ENCODE data around the gene FTCDNL1.

The FTCDNL1 gene

DNA sequence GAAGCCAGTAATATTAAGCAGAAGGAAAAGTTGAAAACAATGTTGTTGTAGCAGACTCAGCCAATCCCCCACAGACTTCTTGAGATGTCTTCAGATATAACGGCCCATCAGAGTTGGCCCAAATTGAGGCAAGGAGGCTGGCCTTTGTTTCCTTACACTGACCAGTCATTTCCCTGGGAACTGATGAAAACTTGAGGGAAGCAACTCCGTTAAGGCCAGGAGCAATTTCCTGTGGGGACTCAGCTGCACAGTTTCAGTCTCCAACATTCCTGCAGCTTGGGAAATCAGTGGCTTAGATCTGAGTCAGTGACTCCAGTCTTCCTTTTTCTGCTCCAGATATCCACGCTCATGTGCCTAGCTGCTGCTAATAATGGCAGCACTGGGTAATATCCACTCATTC lies 75.7 kb downstream of the FTCDNL1 start:
- H3K4me3 ChIP-seq (ENCODE audit: low read depth, low read length) = no peak overlapping the region
- TF ChIP-seq, protein P1, sequence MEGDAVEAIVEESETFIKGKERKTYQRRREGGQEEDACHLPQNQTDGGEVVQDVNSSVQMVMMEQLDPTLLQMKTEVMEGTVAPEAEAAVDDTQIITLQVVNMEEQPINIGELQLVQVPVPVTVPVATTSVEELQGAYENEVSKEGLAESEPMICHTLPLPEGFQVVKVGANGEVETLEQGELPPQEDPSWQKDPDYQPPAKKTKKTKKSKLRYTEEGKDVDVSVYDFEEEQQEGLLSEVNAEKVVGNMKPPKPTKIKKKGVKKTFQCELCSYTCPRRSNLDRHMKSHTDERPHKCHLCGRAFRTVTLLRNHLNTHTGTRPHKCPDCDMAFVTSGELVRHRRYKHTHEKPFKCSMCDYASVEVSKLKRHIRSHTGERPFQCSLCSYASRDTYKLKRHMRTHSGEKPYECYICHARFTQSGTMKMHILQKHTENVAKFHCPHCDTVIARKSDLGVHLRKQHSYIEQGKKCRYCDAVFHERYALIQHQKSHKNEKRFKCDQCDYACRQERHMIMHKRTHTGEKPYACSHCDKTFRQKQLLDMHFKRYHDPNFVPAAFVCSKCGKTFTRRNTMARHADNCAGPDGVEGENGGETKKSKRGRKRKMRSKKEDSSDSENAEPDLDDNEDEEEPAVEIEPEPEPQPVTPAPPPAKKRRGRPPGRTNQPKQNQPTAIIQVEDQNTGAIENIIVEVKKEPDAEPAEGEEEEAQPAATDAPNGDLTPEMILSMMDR (IDR thresholded peaks at IDR 0.05; ENCODE audit: low read depth, low read length) = no peak

DNA sequence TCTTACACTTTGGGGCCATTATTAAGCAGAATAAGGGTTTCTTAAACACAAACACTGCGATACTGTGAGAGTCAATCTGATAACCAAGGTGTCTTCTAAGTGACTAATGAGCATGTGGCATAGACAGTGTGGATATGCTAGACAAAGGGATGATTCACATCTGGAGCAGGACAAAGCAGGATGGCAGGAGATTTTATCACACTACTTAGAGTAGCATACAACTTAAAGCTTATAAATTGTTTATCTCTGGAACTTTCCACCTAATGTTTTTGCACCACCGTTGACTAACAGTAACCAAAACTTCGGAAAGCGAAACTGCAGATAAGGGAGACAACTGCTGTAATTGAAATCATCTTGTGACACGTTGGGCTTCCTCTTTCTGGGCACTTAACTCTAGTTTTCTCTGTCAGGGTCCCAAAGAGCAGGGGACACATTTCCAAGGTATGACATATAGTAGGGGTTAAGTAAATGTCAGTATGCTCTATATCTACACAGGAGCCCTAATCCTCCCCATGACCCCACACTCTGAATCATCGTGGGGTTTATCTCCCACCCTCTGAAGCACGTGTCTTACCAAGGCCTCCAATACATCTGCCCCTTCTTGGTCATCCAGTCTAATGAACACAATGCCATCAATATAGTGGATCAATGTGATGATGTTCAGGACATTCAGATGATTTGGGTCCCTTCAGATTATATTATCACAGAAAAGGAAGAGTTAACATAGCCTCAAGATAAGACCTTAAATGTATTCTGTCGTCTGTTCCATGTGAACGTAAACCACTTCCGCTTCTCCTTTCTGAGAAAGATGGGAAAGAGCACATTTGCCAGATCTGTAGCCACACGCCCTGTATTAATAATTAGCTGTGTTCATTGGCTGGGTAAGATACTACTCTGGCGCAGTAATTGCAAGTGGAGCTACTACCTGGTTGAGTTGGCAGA lies 78.7 kb downstream of the FTCDNL1 start:
- TF ChIP-seq, protein P1 (IDR thresholded peaks at IDR 0.05; ENCODE audit: low read depth, low read length) = no peak

DNA sequence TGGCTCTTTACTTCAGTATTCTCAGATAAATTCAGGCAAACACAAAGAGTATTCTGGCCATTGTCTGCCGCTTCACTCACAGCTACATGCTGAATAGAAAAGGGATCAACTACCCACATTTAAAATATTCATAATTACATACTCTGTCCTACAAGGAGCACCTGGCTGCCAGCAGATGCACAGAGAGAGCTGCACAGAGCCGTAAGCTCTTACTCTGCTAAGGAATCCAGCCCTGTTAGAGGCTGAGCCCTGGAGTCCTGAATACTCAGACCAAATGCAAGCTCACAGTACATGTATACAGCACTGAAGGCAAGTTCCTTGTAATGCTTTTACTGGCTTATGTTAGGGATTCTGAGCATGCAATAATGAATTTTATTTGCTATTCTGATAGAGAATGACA lies 80.3 kb downstream of the FTCDNL1 start:
- no peak overlapping the region for H3K4me3 ChIP-seq (ENCODE audit: low read depth, low read length)
- TF ChIP-seq, protein P1 (IDR thresholded peaks at IDR 0.05; ENCODE audit: low read depth, low read length) = no peak

More for the DNA sequence above, 78.7 kb downstream of the FTCDNL1 start:
- no peak overlapping the region for H3K4me3 ChIP-seq (ENCODE audit: low read depth, low read length)

GRCh38 chr2:199765646-199766045 lies 85.3 kb downstream of the FTCDNL1 start:
- TF ChIP-seq, protein P1 (IDR thresholded peaks at IDR 0.05; ENCODE audit: low read depth, low read length) = no peak
- no peak overlapping the region for H3K4me3 ChIP-seq (ENCODE audit: low read depth, low read length)

GRCh38 chr2:199764273-199764800 lies 86.7 kb downstream of the FTCDNL1 start:
- TF ChIP-seq, protein P1 (IDR thresholded peaks at IDR 0.05; ENCODE audit: low read depth, low read length) = no peak
- no peak overlapping the region for H3K4me3 ChIP-seq (ENCODE audit: low read depth, low read length)

DNA sequence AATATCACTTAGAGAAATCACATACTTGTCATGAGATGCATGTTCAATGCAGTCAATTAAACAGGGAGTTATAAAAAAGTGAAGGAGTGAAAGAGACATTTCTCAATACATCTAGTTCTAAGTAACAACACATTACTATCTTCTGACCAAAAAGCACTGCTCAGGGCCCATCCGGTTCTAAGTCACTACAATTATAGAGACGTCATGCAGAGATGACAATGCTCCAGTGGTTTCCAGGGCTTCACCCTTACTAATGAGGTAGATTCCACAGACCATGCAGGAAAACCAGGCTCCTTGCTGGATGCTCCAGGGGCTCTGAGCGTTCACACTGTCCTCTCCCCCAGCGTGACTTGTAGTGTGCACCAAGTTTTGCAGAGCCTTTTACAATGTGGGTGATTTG lies 88.0 kb downstream of the FTCDNL1 start:
- TF ChIP-seq, protein P1 (IDR thresholded peaks at IDR 0.05; ENCODE audit: low read depth, low read length) = no peak
- H3K4me3 ChIP-seq (ENCODE audit: low read depth, low read length) = no peak overlapping the region

- no peak overlapping the region for H3K4me3 ChIP-seq (ENCODE audit: low read depth, low read length)
- TF ChIP-seq, protein P1 (IDR thresholded peaks at IDR 0.05; ENCODE audit: low read depth, low read length) = no peak
Observed at GRCh38 chr2:199760574-199760973, 90.4 kb downstream of the FTCDNL1 start.
